Measurements from ENCODE around the gene DOK5. TPM values are rescaled to one million over a fixed set of nuclear protein-coding genes. Genes with fewer than 3 reads are reported as not detected.
A peak's percentile ranks its signal among the peaks of the same experiment; 100 is the strongest.

The DOK5 gene
- total and polyA plus RNA-seq, 9 of the 15 experiments (the other 6 are each of a cell fraction or from before 2014, with no cell fraction given), result not detected

DNA sequence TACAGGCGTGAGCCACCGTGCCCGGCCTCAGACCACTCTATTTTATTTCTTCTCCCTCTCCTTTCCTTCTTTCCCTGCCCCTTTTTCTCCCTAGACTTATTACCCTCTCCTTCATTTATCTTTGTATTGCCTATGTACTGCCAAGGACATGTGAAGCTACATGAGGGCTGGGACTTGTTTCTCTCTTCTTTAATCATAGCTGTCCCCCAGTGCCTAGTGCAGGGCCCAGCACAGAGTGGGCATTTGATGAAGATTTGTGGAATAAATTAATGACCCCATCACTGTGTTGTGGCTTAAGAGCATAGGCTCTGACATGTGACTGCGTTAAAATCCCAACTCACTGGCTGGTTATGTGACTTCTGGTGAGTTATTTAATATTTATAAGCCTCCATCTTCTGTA lies 6.0 kb downstream of the DOK5 start:
- Histone ChIP-seq H3K9me1 (ENCODE audit: control insufficient read depth, insufficient read depth, low read length) (no peaks in the 10 kb centered on the region), H3K9me3 (replicated peaks; ENCODE audit: control insufficient read depth, insufficient read depth, low read depth, low read length) (no peaks in the 10 kb centered on the region), H3K4me1 (replicated peaks in 1 of 2; ENCODE audit: control insufficient read depth in 2 of 2, insufficient read depth in 2 of 2, low read length in 2 of 2) (no peaks in the 10 kb centered on the region), H3K4me2 (ENCODE audit: insufficient read depth, low read length) (no peak overlapping the region), H3K4me3 (no peak overlapping the region), H3K27me3 (ENCODE audit: control insufficient read depth in 2 of 2, insufficient read depth in 2 of 2, low read length in 2 of 2) (no peaks in the 10 kb centered on the region), H2AFZ (ENCODE audit: low read depth, low read length) (no peak overlapping the region), H3K27ac (ENCODE audit: extremely low read depth, low read depth, low read length) (no peak overlapping the region), H3K36me3 (ENCODE audit: control insufficient read depth, insufficient read depth, low read length) (no peaks in the 10 kb centered on the region), H3K9ac (ENCODE audit: insufficient read depth in 1 of 2, low read depth in 2 of 2, low read length in 2 of 2) (no peak overlapping the region), H3K79me2 (ENCODE audit: control insufficient read depth, insufficient read depth, low read length) (no peaks in the 10 kb centered on the region), H4K20me1 (replicated peaks; ENCODE audit: control insufficient read depth, insufficient read depth, low read length) (no peaks in the 10 kb centered on the region)
- in situ Hi-C loops (cut with MboI) (no loop called here), intact Hi-C loops (cut with micrococcal nuclease) (no loop called here)
- ChIA-PET CTCF (ENCODE audit: low intra/inter-chr PET ratio) (no interaction called here), POLR2A (no interaction called here)
- ATAC-seq (no peak), FAIRE-seq (no peak), DNase-seq (ENCODE audit: extremely low read depth in 1 of 4, low spot score in 3 of 4) (no peak)
- no TSS peak for BruUV-seq (replicated peaks)
- TF ChIP-seq, protein P1, sequence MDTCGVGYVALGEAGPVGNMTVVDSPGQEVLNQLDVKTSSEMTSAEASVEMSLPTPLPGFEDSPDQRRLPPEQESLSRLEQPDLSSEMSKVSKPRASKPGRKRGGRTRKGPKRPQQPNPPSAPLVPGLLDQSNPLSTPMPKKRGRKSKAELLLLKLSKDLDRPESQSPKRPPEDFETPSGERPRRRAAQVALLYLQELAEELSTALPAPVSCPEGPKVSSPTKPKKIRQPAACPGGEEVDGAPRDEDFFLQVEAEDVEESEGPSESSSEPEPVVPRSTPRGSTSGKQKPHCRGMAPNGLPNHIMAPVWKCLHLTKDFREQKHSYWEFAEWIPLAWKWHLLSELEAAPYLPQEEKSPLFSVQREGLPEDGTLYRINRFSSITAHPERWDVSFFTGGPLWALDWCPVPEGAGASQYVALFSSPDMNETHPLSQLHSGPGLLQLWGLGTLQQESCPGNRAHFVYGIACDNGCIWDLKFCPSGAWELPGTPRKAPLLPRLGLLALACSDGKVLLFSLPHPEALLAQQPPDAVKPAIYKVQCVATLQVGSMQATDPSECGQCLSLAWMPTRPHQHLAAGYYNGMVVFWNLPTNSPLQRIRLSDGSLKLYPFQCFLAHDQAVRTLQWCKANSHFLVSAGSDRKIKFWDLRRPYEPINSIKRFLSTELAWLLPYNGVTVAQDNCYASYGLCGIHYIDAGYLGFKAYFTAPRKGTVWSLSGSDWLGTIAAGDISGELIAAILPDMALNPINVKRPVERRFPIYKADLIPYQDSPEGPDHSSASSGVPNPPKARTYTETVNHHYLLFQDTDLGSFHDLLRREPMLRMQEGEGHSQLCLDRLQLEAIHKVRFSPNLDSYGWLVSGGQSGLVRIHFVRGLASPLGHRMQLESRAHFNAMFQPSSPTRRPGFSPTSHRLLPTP (IDR thresholded peaks at IDR 0.05; ENCODE audit: borderline replicate concordance, extremely low read depth, insufficient read length), result no peak
- TF ChIP-seq, protein P2, sequence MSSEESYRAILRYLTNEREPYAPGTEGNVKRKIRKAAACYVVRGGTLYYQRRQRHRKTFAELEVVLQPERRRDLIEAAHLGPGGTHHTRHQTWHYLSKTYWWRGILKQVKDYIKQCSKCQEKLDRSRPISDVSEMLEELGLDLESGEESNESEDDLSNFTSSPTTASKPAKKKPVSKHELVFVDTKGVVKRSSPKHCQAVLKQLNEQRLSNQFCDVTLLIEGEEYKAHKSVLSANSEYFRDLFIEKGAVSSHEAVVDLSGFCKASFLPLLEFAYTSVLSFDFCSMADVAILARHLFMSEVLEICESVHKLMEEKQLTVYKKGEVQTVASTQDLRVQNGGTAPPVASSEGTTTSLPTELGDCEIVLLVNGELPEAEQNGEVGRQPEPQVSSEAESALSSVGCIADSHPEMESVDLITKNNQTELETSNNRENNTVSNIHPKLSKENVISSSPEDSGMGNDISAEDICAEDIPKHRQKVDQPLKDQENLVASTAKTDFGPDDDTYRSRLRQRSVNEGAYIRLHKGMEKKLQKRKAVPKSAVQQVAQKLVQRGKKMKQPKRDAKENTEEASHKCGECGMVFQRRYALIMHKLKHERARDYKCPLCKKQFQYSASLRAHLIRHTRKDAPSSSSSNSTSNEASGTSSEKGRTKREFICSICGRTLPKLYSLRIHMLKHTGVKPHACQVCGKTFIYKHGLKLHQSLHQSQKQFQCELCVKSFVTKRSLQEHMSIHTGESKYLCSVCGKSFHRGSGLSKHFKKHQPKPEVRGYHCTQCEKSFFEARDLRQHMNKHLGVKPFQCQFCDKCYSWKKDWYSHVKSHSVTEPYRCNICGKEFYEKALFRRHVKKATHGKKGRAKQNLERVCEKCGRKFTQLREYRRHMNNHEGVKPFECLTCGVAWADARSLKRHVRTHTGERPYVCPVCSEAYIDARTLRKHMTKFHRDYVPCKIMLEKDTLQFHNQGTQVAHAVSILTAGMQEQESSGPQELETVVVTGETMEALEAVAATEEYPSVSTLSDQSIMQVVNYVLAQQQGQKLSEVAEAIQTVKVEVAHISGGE (CRISPR knock-in tag; IDR thresholded peaks at IDR 0.05), result peak in 1 of 3 experiments; percentile 68; a peak in 1 of 6 replicates
- TF ChIP-seq HSF4 (CRISPR knock-in tag; IDR thresholded peaks at IDR 0.05; ENCODE audit: borderline replicate concordance) (no peak), GABPA (tag; conservative IDR thresholded peaks at IDR 0.05; ENCODE audit: low read depth) (no peak), MECOM (CRISPR knock-in tag; IDR thresholded peaks at IDR 0.05) (no peak), FOXM1 (IDR thresholded peaks at IDR 0.05; ENCODE audit: low read depth) (no peak), FOXM1 (CRISPR knock-in tag; IDR thresholded peaks at IDR 0.05; ENCODE audit: low read depth) (no peak), BRD9 (IDR thresholded peaks at IDR 0.05; ENCODE audit: low read depth, partially characterized antibody) (no peak), EGR1 (conservative IDR thresholded peaks at IDR 0.05) (no peak)
- 0% methylated on average over 4 of the region's 4 CpGs for WGBS (ENCODE audit: insufficient coverage, low coverage, missing lambda C conversion rate)

Measured in K562 (cell line).